IPS DF 19.7 (cell line): ENCODE measurements around the gene ANKRD33B.
"Not testable (repeated sequence)": the region's sequence is repeated elsewhere in the genome, so short reads cannot be mapped to it uniquely, and the experiment has no call there.

ENCODE experiments used
- DNase-seq: peaks from one replicate; pipeline ENCODE4 v3.0.0-alpha.2; 2013; ENCODE audit warnings: low read depth, low spot score

Gene ANKRD33B

DNA sequence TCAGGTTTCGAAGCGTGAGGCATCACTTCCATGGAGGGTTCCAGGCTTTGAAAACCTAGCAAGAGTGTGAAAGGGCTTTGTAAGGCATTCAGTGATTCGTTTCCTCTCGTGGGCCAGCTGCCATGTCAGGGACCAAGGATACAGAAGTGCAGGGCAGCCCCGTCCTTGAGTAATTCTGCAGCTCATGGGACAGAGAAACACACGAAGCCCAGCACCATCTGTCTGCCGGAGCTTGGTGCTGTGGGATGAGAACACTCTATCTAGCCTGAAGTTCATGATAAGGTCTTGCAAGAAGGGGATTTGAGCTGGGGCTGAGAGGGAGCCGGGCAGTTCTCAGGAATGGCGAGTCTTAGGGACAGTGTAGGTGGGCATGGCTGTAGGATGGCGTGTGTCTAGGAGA, 55.8 kb downstream of the ANKRD33B start:
- no peak for DNase-seq

DNA sequence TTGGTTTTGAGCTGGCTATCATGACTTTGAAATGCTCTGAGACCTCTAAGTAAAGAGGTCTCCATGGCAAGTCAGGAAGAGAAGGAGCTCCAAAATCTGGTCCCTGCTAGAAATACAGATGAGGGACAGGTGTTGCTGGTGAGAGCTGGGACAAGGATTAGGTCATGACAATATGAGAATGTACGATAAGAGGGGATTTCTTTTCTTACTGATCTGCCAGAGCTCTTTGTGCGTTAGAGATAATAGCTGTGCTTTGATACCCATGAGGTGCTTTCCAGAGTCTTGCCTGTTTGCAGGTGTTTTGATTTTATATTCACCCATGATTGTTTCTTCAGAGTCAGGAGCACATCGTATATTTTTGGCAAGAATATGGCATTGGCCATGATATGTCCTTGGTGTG, 56.5 kb downstream of the ANKRD33B start:
- DNase-seq, result no peak

DNA sequence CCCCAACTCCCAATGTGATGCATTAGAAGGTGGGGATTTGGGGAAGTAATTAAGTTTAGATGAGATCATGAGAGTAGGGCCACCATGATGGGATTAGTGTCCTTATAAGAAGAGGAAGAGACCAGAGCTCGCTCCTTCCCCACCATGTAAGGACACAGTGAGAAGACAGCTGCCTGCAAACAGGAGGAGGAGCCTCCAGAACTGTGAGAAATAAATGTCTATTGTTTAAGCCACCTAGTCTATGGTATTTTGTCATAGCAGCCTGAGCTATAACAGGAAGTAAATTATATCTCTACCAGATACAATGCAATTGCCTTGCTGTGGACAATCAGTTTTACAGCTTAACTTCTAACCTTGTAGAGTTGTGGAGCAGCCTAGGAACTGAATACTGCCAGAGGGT, 58.0 kb downstream of the ANKRD33B start:
- DNase-seq, result no peak

DNA sequence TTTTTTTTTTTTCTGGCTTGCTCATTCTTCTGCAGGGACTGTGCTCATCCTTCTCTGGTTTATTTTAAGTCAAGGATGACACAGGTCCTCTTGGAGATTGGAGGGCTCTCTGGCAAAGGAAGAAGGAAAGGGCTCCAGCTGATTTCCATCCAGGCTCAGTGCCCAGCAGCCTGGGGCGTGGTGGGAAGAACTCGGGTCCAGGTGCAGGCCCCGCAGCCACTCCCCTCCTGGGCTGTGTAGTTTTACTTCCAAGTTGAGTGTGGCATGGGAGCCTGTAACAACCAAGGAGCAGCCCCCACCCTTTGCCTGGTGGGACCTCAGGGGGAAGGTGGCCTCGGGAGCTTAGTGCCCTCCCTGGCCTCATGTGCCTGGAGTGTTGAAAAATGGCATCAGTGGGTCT, 58.9 kb downstream of the ANKRD33B start:
- DNase-seq, result no peak

DNA sequence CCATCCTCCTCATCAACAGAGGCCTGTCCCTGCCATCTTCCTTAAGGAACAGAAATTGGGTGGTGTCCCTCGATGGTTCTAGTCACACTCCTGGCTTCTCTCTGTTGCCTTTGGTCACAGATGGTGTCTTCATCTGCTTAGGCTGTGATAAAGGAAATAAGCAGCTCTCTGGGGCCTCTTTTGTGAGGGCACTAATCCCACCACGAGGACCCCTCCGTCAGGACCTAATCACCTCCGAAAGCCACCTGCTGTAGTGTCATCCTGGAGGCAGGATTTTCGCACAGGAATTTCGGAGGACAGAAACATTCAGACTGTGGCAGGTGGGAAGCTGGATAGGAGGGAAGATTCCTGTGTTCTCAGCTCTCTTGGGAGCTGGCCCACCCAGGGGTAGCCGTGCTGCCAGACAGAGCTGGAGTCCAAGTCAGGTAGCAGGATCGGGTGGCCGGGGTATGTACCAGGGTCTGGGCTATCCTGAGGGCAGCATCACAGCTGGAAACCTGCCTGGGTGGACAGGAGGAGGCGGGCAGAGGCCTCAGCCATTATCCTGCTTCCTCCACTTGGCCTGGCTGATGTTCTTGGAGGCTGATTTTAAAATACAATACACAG, 59.5 kb downstream of the ANKRD33B start:
- no peak for DNase-seq

DNA sequence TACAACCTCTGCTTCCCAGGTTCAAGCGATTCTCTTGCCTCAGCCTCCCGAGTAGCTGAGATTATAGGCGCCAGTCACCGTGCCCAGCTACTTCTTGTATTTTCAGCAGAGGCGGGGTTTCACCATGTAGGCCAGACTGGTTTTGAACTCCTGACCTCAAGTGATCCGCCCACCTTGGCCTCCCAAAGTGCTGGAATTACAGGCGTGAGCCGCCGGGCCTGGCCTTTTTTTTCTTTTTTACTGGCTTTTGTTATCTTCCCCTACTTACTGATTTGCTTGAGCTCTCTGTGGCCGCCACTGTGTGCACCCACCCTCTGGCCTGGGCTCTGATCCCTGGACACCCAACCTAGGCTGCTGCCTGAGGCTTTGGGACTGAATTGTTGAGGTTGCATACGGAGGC, 60.3 kb downstream of the ANKRD33B start:
- no peak for DNase-seq

DNA sequence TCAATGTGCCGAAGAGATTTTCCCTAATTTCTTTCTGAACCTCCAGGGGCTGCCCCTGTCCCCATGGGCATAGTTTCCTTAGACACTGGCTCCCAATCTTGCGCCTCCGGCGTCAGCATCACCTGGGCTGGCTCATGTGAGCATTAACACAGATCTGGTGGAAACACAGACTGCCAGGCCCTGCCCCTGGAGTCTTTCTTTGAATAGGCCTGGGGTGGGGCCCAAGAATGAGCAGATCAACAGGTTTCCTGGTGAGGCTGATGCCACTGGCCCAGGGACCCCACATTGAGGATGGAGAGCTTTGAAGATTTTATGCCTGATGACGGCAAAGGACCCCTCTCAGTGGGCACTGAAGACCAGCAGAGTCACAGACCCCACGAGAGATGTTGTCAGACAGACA, 60.8 kb downstream of the ANKRD33B start:
- DNase-seq, result no peak

DNA sequence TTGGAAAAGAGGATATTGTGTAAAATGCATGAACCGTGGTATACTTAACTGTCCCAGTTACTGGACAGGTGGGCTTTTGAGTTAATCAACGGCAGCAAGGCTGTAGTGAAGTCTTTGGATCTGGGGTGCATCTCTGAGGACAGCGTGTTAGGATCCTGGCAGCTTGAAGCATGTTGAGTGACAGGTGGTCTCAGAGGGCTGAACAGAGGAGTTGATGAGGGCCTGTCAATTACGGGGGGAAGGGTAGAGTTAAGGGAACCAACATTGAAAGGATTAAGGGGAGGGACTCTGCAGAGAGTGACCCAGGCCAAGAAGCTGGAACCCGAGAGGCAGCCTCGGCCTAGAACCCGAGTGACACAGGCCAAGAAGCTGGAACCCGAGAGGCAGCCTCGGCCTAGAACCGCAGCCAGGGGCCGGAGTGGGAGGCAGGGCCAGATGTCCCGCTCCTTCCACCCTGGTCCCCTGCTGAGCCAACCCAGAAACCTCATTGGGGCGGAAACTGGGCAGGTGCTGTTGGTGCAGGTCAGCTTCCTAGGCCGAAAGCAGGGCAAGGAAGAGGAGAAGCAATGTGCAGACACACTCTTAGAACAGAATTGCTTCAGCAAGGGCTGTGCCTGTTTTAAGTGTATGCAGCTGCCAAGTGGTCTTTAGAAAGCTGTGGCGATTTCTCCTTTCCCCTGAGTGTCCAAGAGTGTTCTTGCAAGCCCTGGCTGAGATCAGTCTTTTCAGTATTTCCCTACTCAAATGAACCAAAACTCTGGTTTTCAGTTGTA, 62.0 kb downstream of the ANKRD33B start:
- DNase-seq, result no peak

DNA sequence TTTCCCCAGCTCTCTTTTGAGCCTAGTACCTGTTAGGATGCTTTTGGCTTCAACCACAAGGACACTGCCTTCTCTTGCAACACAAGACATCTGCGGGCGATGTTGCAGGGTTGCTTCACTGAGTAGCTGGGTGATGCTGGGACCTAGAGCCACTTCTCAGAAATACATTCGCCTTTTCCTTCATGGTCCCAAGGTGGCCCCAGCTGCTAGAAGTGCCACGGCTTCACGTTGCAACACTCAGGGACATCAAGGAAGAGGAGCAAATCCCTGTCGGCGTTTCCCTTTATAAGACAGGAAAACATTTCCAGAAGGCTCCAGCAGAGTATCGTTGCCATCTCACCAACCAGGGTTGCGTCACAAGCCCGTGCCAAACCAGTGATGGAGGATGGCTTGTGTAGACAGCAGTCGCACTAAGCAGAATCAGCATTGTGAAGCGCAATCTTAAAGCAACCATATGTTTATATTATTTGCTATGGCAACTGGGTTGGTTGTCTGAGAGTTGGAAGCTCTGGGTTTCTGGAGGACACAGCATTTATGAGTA, 62.7 kb downstream of the ANKRD33B start:
- DNase-seq, result no peak

DNA sequence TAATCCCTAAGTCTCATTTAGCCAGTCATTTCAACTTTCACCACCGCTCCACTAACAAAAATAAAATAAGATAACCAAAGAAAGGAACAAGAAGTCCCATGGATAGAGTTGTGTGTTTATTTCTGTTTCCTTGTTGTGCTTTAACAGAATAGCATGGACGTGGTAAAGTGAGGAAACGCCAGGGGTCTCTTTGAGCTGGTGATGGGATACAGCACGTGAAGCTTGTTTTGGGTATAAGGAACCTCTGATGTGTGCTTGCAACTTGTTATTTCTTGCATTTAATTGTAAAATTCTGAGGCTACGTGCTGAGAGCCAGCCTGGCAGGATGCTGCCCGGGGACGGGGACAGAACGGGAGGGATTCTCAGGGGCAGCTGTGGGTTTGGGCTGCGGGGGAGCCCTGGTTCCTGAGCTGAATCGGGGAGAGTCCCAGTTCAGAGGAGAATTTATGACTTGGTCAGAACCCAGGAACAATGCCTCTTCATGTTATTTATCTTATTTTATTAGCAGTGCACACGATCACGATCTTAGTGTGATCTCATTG, 63.4 kb downstream of the ANKRD33B start:
- no peak for DNase-seq

DNA sequence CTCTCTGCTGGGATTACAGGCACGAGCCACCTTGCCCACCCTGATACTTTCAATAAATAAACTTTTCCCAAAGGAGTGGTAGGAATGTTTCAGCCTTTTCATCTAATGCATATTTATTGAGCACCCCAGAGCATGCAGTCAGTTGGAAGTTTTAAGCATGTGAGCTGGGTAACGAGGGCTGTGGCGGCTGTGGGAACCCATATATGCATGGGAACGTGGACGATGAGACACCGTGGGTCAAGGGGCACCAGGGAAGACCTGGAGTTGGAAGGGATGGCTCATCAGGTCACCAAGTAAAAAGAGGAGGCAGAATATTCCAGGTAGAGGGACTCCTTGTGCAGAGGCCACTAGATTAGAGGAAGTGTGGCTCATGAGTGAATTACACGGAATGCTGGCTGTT, 64.7 kb downstream of the ANKRD33B start:
- no peak for DNase-seq

DNA sequence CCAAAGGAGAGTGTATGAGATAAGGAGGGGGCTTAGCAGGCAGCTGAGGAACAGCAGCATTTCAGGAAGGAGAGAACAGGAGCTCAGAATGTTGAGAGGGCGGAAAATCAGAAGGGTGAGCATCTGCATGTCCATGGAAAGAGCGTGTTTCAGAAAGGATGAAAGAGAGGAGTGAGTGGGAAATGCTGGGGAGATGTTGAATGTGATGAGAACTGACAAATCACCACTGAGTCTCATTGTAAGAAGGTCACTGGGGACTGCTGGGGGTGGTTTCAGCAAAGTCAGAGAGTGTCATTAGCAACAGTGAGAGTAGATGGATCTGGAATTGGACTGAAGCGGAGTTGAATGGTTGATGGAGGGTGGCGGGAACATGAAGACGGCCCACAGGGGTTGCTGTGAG, 65.8 kb downstream of the ANKRD33B start:
- no peak for DNase-seq

DNA sequence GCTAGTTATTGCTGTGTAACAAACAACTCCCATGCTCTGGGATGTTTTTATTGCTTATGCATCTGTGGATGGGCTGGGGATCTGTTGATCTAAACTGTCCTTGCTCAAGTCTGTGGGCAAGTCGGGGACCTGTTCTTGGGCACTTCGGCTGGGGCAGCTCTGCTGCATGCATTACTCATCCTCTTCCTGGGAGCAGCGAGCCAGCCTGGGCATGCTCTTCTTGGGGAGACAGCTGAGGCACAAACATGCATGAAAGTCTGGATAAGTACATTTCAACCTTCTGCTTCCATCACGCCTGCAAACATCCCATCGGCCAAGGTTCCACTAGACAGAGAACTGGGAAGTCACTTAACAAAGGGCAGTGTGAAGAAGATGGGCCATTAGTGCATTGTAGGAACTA, 66.3 kb downstream of the ANKRD33B start:
- DNase-seq, result no peak

DNA sequence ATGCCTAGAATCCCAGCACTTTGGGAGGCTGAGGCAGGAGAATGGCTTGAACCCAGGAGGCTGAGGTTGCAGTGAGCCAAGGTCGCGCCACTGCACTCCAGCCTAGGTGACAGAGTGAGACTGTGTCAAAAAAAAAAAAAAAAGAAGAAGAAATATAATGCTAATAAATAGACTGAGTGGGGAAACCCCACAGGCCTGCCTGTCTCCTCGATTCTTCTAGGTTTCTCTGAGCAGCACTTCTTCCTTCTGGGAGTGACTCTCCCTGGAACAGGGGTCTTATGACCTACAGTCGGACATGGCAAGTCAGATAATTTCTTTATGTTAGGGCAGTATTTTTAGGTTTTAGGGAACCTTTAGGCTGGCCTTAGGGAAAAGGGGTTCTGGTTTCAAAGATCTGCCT, 66.9 kb downstream of the ANKRD33B start:
- DNase-seq, result not testable (repeated sequence)

DNA sequence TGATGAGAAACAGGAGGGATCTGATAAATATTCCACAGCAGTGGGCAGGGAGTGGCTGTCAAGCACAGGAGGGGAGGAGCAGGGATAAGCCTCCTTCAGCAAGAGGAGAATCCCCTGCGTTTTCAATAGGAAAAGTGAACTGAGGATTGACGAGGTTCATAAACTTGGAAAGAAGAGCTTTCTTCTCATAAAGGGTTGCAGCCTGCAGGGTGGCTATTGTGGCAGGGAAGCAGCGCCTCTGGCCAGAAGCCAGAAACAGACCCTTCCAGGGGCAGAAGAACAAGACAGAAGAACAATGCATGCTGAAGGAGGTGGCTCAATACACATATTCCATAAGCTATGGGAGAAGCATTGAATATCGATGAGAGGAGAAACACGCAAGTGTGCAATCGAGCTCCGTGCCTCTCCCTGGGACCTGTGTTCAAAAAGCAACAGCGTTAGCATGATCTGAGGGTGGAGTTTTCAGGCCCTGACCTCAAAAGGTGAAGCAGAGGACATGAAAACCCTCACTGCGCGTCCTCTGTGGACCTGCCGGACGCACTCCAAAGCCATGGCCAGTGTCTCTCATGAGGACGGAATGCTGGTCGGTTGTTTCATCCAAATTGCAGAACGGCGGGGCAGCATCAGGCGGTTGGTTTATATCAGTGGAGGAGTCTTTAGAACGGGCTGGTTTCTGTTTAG, 67.6 kb downstream of the ANKRD33B start:
- DNase-seq, result no peak

DNA sequence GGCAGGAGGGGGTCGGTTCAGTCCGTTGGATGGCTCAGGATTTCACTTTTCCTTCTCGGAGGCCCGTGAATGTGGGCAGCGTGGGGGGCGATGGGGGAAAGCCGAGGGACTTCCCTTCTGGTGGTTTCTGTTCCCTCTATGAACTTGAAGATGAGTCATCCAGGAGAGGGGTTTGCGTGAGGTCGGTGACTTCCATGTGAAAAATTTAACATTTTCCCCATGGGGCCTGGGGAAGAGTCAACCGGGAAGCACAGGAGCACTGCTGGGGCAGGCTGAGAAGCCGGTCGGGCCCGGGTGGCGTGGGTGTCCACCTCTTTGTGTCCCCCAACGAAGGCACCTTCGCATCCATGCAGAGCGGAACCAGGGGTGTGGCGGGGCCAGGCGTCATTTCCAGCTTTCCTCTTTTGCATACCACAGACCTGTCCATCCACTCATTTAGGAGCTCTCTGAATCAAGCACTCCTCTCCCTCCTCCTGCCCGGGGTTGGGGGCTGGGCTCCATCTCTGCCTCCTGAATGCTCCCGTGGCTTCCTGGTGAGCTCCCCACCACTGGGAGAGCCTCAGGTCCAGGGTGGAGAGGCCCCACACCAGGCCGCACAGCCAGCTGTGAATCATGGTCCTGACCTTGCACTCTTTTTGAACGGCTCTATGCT, 68.4 kb downstream of the ANKRD33B start:
- DNase-seq, result no peak

DNA sequence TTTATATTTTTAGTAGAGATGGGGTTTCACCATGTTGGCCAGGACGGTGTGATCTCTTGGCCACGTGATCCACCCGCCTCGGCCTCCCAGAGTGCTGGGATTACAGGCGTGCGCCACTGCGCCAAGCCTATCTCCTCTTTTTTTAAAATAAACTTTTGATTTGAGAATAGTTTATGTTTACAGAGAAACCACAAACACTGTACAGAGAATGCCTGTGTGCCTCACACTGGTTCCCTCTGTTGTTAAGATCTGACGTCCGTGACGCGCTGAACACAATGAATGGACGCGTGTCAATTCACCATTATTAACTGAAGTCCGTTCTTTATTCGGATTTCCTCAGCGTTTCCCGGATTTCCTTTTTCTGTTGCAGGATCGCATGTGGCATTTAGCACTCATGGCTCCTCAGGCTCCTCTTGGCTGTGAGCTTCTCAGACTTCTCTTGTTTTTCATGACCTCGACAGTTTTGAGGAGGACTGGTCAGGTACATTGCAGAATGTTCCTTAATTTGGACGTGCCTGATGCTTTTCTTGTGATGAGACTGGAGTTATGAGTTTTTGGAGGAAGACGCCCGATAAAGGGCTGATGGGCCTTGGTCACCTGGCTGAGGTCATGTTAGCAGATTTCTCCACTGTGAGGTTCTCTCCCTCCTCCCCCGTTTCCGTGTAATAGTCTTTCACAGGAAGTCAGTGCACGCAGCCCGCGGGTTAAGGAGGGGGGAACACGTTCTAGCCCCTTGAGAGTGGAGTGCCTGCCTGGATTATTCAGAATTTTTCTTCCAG, 69.6 kb downstream of the ANKRD33B start:
- no peak for DNase-seq

DNA sequence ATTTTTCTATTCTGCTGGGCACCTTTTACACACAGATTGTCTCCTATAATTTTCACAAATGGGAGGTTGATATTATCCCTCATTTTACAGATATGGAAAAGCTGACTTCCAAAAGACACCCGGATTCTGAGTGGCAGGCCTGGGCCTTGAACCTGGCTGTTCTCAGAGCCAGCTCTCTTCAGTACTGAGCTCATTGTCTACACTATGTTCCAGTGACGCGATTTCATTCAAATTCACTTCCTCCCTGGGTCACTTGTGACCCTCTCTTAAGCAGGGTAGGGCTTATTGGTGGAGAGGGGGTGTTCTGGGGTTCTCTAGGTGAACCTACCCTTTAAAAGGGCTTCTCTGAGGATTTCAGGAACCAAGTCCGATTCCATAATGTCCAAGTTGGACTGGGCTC, 70.2 kb downstream of the ANKRD33B start:
- DNase-seq, result no peak

DNA sequence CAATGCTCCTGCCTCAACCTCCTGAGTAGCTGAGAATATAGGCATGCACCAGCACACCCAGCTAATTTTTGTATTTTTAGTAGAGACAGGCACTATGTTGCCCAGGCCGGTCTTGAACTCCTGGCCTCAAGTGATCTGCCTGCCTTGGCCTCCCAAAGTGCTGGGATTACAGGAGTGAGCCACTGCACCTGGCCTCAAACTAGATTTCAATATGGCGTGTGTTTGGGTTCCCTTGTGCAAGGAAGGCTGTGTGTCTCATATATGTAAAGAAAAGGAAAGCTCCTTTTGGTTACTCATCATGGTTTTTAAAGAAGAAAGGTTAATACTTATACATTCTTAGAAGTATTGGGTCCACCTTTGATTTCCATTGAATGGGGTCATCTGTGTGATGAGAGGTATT, 70.7 kb downstream of the ANKRD33B start:
- DNase-seq, result no peak

DNA sequence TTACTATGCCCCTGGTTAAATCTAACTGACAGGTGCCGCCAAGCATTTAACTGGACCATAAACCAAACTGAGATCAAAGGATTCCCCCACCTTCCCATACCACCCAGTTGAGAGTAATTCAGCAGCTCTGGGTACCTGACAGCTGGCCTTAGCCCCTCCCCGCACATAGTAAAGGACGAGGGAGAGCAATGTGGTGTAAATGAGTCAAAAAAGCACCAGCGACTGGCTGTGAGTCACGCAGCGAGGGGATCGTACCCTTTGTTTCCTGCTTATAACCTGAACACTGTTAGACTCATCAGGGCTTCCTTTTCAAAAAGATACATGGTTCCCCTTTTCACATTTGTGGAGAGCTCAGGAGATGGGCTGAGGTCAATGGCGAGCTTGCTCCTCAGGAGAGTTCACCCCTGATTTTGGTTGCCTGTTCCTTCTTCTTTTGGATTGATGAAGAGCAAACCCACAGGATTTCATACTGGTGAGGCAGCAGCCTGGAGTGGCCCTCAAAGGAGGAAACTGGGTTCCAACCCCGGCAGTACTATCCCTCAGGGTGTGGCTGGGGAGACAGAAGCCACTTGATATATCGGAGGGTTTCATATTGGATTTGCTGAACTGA, 71.5 kb downstream of the ANKRD33B start:
- no peak for DNase-seq

DNA sequence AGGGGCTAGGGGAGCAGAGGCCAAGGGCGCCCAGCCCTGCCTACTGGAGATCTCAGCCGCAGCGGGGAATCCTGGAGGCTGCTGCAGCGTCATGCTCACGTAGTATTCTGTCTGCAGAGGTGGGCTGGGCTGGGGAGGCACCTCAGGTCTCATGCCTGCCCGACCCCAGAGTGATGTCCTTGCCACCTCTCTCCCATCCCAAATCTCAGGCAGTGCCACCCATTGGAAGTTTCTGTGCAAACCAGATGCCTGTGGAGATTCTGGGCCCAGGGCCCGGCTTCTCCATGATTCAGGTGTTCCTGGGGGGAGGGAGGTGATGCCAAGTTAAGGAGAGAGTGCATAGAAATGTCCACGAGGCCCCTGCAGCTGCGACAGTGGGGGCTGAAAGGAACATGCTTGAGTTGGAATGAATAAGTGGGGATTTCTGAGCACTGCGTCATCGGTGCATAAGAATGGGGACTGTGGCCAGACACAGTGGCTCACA, 72.0 kb downstream of the ANKRD33B start:
- DNase-seq, result no peak
